ENCODE results near the gene CNTN4.

DNA sequence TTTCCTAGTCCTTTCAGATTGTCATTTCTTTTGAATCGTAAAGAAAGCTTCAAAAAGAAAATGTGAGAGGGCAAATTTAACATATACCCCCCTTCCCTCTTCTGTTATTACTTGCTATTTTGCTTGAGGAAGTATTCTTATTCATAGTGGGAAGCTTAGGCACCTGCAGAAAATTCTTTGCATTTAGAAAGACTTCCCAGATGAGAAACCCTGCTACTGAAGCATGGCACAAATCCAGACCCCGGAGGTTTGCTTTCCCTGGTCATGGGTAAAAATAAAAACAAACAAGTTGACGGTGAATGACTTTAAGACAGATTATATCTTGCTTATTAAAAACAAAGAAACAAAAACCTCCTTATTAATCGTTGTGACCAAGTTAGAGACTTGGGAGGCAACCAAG, 917.6 kb downstream of the CNTN4 start:
- TF ChIP-seq YY1 (IDR thresholded peaks at IDR 0.05; ENCODE audit: insufficient read depth, insufficient read length) (no peak), SUZ12 (IDR thresholded peaks at IDR 0.05; ENCODE audit: extremely low read depth, insufficient read depth, insufficient read length) (no peak), ZNF274 (IDR thresholded peaks at IDR 0.05; ENCODE audit: low read depth, low read length) (no peak)
